Measurements from ENCODE around the gene PKLR. TPM values are rescaled to one million over a fixed set of nuclear protein-coding genes. Genes with fewer than 3 reads are reported as not detected.

PKLR gene
- total RNA-seq, 8 experiments from 2014 or later = 0.07 to 1.1 (median 0.17) TPM

DNA sequence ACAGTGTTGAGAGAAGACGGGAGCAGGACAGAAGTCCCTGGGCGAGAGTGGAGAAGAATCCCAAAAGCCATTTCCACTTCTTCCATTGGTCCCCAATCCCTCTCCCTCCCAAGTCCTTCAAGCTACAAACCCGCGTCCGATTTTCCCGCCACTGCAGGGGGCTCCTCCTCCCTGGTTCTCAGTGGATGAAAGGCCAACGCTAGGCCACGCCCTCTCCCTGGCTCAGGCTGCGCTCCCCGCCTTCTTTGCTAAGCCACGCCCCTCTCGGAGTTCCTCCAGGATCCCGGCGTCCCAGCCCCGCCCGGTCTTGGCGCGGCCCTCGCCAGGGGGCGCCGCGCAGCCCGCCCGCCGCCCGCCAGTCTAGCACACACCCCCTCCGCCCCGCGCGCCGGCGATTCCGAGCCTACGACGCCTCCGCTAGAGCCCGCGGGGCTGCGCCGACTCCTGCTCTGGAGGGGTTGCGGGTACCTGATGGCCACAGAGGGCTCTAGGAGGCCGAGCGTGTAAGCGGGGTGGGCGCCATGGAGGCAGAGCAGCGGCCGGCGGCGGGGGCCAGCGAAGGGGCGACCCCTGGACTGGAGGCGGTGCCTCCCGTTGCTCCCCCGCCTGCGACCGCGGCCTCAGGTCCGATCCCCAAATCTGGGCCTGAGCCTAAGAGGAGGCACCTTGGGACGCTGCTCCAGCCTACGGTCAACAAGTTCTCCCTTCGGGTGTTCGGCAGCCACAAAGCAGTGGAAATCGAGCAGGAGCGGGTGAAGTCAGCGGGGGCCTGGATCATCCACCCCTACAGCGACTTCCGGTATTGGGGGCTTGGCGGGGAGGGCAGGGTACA, 24.0 kb downstream of the PKLR start, which contains the start of gene HCN3:
TSS of gene HCN3 (plus strand) at position 394 of the 832 bp plus-strand sequence. CDS start at position 522, 128 bp downstream.
- WGBS, 10 experiments = 0 to 43% (median 0%) methylated on average over 1 to 15 of the region's 68 CpGs; no CpG with 5 or more reads in 3 of the 10 experiments
- Histone ChIP-seq H3K4me1 (replicated peaks in 1 of 2) (peaks cover 18 to 21% of the 10 kb centered on the region in 2 donors), H3K4me3 (peak within 1 kb of the TSS; percentile 57 to 80 (median 72)), H3K27ac (peak within 1 kb of the TSS; percentile 71 to 78)
- in situ Hi-C loops (cut with MboI; ENCODE audit: low pct_unique_long_range_greater_than_20kb in 2 of 9, low sequenced_read_pairs in 9 of 9, unreplicated experiment in 9 of 9) = no loop called here
- ATAC-seq (replicated peaks in 6 of 8) = peak; percentile 60 to 76 (median 73)

DNA sequence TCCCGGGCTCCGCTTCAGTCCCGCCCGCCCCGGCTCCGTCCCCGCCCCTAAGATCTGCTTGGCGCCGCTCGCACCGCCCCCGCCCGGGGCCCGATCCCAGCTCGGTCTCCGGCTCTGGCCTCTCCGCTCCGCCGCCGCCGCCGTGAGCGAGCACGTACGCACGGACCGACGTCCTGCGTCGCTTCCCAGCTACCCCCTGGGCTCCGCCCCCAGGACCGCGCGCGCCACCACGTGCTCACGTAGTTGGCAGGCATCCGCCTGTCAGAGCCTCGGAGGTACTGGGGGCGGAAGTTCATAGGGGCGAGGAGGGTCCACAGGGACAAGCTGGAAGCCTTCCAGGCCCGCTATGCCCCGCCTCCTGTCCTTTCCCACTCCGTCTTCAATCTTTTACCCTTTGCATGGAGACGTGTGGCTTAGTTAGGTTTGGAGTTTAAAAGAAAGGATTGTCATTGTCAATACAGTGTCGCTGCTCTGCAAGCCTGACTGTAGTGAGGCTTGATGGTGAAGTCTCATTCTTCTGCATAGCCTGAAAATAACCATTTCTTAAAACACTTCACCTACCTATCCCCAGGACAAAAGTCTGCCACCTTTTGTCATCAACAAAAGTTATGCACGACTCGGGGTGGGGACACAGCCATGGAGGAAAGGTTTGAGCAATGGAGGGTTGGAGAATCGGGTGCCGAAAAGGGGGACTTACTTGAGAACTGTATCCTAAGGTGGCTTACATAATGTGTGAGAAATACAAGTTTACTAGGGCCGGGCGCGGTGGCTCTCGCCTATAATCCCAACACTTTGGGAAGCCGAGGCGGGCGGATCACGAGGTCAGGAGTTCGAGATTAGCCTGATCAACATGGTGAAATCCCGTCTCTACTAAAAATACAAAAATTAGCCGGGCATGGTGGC, 27.6 kb downstream of the PKLR start, which contains the start of gene CLK2:
TSS of gene CLK2 (minus strand) at position 162 of the 903 bp plus-strand sequence. CDS start 2,527 bp downstream, outside the sequence.
- WGBS, 10 experiments = 0 to 92% (median 27%) methylated on average over 1 to 22 of the region's 61 CpGs; no CpG with 5 or more reads in 2 of the 10 experiments
- H3K4me3 ChIP-seq = peak within 1 kb of the TSS; percentile 81 to 93 (median 87)
- H3K27ac ChIP-seq = peak within 1 kb of the TSS; percentile 95 to 96
- in situ Hi-C loops (cut with MboI; ENCODE audit: low pct_unique_long_range_greater_than_20kb in 2 of 9, low sequenced_read_pairs in 9 of 9, unreplicated experiment in 9 of 9) = no loop called here
- peak; percentile 76 to 86 (median 78) for ATAC-seq (replicated peaks in 6 of 8)
- H3K4me1 ChIP-seq (replicated peaks in 1 of 2) = peaks cover 12 to 14% of the 10 kb centered on the region in 2 donors

DNA sequence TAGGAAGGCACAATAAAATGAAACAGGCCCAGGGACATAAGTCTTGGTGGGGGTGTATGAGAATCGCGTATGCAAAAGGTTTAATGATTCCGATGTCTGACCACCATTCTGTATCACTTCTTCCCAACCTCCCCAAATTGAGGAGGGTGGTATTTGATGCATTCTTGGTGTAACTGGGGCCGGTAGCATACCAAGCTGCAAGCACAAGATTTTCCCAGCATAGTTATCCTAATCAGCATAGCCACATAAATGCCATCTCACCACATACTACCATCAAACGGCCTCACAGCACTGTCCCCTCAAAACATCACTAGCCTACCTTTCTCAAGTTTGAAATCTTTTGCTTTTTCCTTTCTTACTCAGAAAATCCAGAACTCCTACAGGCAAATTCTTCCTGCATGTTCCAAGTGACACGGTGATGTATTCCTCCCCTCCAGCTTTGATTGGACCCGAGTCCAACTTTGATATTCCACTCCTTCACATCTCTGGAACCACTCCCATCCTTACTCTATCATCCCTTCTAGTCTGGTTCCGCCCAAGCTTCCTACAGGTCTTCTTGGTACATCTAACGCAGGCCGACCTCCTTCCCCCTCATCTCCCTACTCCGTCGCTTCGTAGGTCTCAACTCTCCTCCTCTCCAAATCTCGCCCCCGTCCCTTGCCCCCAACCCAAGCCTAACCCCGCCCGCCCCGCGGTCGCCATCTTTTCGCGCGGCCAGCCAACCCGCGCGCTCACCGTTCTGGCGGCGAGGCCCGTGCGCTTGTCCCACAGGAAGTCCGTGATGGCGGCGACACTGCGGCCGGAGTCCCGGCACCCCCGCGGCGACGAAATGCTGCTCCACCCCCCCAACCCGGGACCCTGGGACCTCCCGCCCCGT, 28.5 kb downstream of the PKLR start:
- H3K4me3 ChIP-seq = peak overlapping the region; percentile 81 to 93 (median 87)
- peak; percentile 18 to 57 (median 36) for ATAC-seq (replicated peaks in 6 of 8)
- H3K4me1 ChIP-seq (replicated peaks in 1 of 2) = peaks cover 12 to 14% of the 10 kb centered on the region in 2 donors
- 0 to 18% (median 6%) methylated on average over 3 to 14 of the region's 44 CpGs; no CpG with 5 or more reads in 1 of the 10 experiments for WGBS, 10 experiments
- in situ Hi-C loops (cut with MboI; ENCODE audit: low pct_unique_long_range_greater_than_20kb in 2 of 9, low sequenced_read_pairs in 9 of 9, unreplicated experiment in 9 of 9) = no loop called here
- peak overlapping the region; percentile 95 to 96 for H3K27ac ChIP-seq

DNA sequence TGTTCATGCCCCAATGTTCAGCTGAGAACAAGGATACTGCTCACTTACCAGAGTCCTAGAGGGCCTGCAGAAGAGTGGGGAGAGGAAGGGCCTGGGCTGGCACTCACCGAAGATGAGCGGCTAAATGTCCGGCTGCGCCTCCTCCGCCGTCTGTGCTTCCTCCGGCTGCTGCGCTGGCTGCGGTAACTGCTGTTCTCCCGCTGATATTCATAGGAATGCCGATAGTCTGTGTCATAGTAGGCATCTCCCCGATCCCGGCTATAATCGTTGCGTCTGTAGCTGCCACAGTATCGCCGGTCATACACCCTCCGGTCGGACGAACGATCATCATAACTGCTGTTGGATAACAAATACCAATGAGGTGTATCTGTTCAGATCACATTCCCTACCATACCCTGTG, 31.9 kb downstream of the PKLR start:
- ATAC-seq (replicated peaks in 6 of 8) = no peak
- in situ Hi-C loops (cut with MboI; ENCODE audit: low pct_unique_long_range_greater_than_20kb in 2 of 9, low sequenced_read_pairs in 9 of 9, unreplicated experiment in 9 of 9) = no loop called here
- Histone ChIP-seq H3K27ac (no peak overlapping the region), H3K4me3 (no peak overlapping the region), H3K4me1 (replicated peaks in 1 of 2) (peaks cover 12 to 14% of the 10 kb centered on the region in 2 donors)
- 84 to 100% (median 96%) methylated on average over 1 to 18 of the region's 21 CpGs; no CpG with 5 or more reads in 3 of the 10 experiments for WGBS, 10 experiments

DNA sequence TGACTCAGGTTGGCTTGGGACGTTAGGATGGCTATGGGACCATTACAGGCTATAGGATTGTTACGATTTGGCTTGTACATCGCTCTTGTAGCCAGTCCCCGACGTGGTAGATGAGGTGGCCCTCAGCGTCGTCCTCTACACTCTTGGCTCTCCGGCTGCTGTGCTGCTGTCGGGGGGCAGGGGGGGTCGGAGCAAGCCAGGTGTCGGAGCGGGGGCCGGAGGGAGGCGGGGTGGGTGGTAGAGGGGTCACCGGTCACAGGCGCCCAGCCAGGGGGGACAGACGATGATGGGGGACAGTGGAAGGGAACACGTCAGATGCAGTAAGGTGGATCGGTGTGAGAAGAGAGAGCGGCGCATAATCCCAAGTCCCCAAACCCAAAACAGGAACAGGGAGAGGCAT, 32.6 kb downstream of the PKLR start:
- ATAC-seq (replicated peaks in 6 of 8) = no peak
- H3K4me1 ChIP-seq (replicated peaks in 1 of 2) = peaks cover 8 to 10% of the 10 kb centered on the region in 2 donors
- 90 to 100% (median 100%) methylated on average over 1 to 6 of the region's 21 CpGs; no CpG with 5 or more reads in 7 of the 10 experiments for WGBS, 10 experiments
- no peak overlapping the region for H3K27ac ChIP-seq
- in situ Hi-C loops (cut with MboI; ENCODE audit: low pct_unique_long_range_greater_than_20kb in 2 of 9, low sequenced_read_pairs in 9 of 9, unreplicated experiment in 9 of 9) = no loop called here
- no peak overlapping the region for H3K4me3 ChIP-seq

DNA sequence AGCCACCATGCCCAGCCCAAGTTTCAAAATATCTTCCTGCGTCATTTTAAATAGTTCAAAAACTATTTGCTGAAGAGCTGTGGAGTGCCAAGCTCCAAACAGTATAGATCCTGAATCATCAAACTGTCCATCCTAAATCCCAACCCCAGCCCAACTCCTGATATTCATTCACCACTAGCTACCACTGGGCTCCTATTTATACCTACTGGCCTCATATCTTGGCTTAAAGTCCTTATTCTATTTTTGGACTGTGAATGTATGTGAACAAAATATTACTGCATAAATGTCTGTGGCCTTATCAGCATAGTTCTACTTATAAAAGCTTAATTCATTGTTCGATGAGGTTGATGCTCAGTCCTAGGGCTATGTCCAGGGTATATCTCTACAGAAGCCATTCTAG, 33.9 kb downstream of the PKLR start:
- no peak for ATAC-seq (replicated peaks in 6 of 8)
- Histone ChIP-seq H3K4me3 (no peak overlapping the region), H3K4me1 (replicated peaks in 1 of 2) (peaks cover 10 to 12% of the 10 kb centered on the region in 2 donors), H3K27ac (no peak overlapping the region)
- in situ Hi-C loops (cut with MboI; ENCODE audit: low pct_unique_long_range_greater_than_20kb in 2 of 9, low sequenced_read_pairs in 9 of 9, unreplicated experiment in 9 of 9) = no loop called here
- 79 to 100% (median 100%) methylated on average over 1 to 2 of the region's 2 CpGs; no CpG with 5 or more reads in 1 of the 10 experiments for WGBS, 10 experiments

DNA sequence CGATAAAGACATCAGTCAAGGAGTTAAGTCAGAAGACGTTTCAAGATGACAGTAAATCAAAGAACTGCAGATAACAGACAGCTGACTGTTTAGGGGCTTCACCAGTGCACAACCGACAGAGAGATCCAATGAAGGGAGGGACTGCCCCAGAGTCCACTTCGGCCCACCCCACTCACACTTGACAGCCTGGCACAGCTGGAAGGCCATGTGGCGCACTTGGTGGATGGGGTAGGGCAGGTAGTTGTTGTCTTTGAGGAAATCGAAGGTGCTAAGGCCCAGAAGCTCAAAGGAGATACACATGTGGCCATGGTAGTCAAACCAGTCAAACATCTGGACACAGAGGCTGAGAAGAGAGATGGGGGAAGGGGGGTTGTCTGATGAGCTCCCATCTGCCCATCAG, 34.7 kb downstream of the PKLR start:
- Histone ChIP-seq H3K27ac (no peak overlapping the region), H3K4me3 (no peak overlapping the region), H3K4me1 (replicated peaks in 1 of 2) (peaks cover 5% of the 10 kb centered on the region in 2 donors)
- no peak for ATAC-seq (replicated peaks in 6 of 8)
- WGBS, 10 experiments = 61 to 96% (median 86%) methylated on average over 2 to 6 of the region's 6 CpGs; no CpG with 5 or more reads in 2 of the 10 experiments
- in situ Hi-C loops (cut with MboI; ENCODE audit: low pct_unique_long_range_greater_than_20kb in 2 of 9, low sequenced_read_pairs in 9 of 9, unreplicated experiment in 9 of 9) = no loop called here

DNA sequence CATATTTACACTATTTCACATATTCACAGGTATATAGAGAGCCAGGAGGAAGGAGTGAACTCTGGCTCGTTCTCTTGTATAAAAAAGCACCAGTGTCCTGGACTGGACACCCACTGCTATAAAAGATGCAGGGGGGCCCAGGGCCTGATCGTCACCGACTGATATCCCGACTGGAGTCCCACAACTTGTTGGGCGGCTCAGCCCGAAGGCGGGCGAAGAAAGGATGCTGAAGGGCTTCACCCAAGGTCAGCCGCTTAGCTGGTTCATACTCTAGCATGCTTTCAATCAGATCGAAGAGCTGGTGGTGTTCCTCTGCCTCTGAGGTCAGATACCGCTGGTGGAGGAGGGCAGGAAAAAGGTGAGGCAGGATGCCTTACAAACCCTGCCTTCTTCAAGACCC, 38.2 kb downstream of the PKLR start:
- WGBS, 10 experiments = 69 to 100% (median 96%) methylated on average over 1 to 9 of the region's 11 CpGs; no CpG with 5 or more reads in 4 of the 10 experiments
- in situ Hi-C loops (cut with MboI; ENCODE audit: low pct_unique_long_range_greater_than_20kb in 2 of 9, low sequenced_read_pairs in 9 of 9, unreplicated experiment in 9 of 9) = no loop called here
- no peak overlapping the region for H3K27ac ChIP-seq
- H3K4me3 ChIP-seq = no peak overlapping the region
- ATAC-seq (replicated peaks in 6 of 8) = no peak
- peaks cover 8 to 12% of the 10 kb centered on the region in 2 donors for H3K4me1 ChIP-seq (replicated peaks in 1 of 2)

DNA sequence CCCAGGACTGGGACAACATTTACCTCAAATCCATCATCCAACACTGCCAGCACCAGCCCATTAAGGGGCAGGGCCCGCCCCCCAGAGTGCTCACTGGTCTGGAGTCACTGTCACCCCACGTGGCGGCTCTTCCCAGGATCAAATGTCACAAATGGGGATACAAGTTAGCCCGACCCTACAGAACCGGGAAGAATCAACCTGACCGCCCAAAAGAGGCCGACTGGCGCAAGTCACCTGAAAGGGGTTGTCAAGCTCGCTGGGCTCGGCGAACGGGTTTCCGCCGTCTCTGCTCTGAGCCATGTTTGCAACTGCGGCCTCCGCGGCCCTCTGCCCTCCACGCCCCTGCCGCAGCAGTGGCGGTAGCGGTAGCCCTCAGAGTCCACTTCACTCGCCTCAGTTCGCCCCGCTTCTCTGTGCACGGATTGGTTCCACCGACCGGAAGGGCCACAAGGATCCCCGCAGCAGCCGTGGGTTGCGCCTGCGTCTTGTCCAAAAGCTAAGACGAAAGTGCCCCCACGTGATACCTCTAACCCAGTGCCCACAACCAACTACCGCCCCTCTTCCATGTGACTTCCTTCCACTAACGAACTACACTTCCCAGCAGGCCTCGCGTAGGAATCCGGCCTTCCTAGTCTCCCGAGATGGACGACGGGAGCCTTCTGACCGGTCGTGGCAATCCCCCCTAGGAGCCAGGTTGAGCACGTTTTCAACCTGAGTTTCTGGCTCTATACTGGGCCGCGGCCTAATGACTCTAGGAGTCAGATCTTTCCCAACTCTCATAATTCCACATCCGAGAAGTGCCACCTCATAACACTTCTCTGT, 39.2 kb downstream of the PKLR start, which contains the start of gene SCAMP3:
TSS of gene SCAMP3 (minus strand) at position 509 of the 822 bp plus-strand sequence. CDS start at position 300, 209 bp downstream.
- Histone ChIP-seq H3K4me1 (replicated peaks in 1 of 2) (peaks cover 8 to 12% of the 10 kb centered on the region in 2 donors), H3K27ac (peak within 1 kb of the TSS; percentile 71 to 75), H3K4me3 (peak within 1 kb of the TSS; percentile 55 to 75 (median 67))
- WGBS, 10 experiments = 0 to 3% (median 0%) methylated on average over 2 to 30 of the region's 47 CpGs; no CpG with 5 or more reads in 1 of the 10 experiments
- peak; percentile 89 to 97 (median 95) for ATAC-seq (replicated peaks in 6 of 8)
- in situ Hi-C loops (cut with MboI; ENCODE audit: low pct_unique_long_range_greater_than_20kb in 2 of 9, low sequenced_read_pairs in 9 of 9, unreplicated experiment in 9 of 9) = no loop called here

DNA sequence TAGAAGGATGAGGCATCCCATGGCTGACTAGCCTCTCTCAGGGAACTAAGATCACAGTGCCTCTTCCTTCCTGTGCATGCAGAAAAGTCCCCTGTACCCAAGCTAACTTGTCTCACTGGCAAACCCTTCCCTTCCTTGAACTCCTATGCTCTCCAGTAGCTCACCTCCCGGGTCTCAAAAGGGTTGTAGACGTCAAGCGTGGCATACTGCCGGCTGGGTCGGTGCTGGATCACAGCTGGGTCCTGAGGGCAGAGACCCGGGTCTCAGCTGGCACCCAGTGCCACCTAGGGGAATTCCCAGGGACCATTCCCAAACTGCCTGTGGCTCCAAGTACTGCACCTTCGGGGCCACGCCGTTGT, 39.8 kb downstream of the PKLR start:
- peaks cover 8 to 12% of the 10 kb centered on the region in 2 donors for H3K4me1 ChIP-seq (replicated peaks in 1 of 2)
- peak overlapping the region; percentile 71 to 75 for H3K27ac ChIP-seq
- ATAC-seq (replicated peaks in 6 of 8) = peak in 2 of 8 experiments; percentile 8 to 10
- peak overlapping the region; percentile 55 to 75 (median 67) for H3K4me3 ChIP-seq
- in situ Hi-C loops (cut with MboI; ENCODE audit: low pct_unique_long_range_greater_than_20kb in 2 of 9, low sequenced_read_pairs in 9 of 9, unreplicated experiment in 9 of 9) = no loop called here
- WGBS, 10 experiments = 0 to 4% (median 0%) methylated on average over 1 to 9 of the region's 9 CpGs; no CpG with 5 or more reads in 2 of the 10 experiments

DNA sequence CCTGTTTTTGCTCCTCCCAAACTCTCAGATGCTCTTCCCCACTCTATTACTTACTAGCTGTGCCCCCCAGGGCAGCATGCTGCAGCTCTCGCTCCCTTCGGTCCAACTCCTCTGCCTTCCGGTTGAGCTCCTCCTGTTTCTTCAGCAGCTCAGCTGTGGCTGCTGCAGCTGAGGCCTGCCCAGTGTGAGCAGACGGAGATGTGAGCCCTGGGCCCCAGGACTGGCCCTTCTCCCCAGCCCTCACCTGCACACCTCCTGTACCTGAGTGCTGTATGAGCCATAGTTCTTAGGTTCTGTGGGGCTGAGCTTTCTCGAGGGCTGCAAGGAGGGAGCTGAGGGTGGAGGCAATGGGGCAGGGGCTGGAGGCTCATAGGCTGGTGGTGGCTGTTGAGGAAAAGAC, 41.0 kb downstream of the PKLR start:
- no peak for ATAC-seq (replicated peaks in 6 of 8)
- H3K4me1 ChIP-seq (replicated peaks in 1 of 2) = peaks cover 14 to 16% of the 10 kb centered on the region in 2 donors
- WGBS, 10 experiments = 83 to 100% (median 95%) methylated on average over 1 to 4 of the region's 5 CpGs; no CpG with 5 or more reads in 5 of the 10 experiments
- no peak overlapping the region for H3K4me3 ChIP-seq
- in situ Hi-C loops (cut with MboI; ENCODE audit: low pct_unique_long_range_greater_than_20kb in 2 of 9, low sequenced_read_pairs in 9 of 9, unreplicated experiment in 9 of 9) = no loop called here
- H3K27ac ChIP-seq = no peak overlapping the region
